ENCODE measurements around the gene CCDC127.
"Not testable (repeated sequence)": the region's sequence is repeated elsewhere in the genome, so short reads cannot be mapped to it uniquely, and the experiment has no call there.

CCDC127 gene

DNA sequence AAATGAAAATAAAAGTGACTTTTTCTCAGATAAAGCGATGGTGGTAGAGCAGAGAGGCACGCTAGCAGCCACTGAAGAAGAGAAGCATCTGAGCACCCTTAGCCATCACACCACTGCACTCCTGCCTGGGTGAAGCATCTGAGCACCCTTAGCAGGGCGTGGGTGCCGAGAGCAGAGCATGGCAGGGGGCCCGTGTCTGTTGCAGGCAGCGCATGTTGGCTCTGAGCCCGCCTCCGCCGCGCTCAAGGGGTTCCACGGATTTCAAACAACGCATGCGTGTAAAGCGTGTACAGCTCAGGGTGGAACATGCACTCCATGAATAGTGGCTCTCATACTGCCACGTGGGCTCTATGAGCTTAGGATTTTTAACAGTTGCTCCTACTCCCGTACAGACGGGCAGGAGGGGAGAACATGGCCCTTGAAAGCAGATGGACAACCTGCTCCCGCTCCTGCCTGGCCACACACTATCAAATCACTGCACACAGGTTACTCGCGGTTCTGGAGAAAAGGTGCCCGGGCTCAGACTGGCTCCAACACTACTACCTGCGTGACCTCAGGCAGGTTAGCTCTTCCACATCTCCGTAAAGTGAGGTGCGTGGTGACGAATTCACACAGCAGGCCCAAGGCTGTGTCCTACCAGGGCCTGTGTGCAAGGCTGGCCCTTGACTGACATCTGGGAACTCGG is 14.6 kb downstream of the CCDC127 start:
- no peak for DNase-seq

DNA sequence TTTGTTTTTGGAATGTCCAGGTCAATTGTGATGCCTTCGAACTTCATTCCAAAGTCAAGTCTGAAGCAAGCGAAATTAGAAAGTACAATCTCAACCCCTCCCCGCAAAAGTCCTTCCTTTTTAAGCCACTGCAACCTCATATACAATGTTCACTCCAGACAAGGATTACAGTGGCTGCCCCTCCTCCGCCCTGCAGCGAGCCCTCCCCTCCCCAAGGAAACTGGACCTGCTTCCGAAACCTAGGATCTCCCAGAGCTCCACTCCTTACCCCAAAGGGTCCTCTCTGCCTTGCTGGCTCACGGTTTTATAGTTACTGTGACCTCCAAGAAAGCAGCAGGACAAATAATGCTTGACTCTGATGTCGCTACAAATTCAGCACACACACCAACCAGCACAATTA is 16.3 kb downstream of the CCDC127 start:
- DNase-seq, result no peak

DNA sequence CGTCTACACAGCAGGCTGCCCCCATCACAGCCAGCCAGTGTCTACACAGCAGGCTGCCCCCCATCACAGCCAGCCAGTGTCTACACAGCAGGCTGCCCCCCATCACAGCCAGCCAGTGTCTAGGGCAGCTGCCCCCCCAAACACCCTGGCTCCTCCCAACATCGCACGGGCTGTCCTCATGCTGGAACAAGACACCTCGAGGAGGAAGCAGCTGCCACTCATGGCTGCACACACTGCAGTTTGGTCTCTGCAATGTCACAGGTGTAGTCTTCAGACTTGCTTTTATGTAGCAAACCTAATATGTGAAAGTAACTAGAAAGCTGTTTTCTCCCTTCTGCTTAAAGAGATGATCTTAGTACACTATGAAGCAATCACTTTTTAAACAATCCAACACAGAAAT is 17.0 kb downstream of the CCDC127 start:
- no peak for DNase-seq

DNA sequence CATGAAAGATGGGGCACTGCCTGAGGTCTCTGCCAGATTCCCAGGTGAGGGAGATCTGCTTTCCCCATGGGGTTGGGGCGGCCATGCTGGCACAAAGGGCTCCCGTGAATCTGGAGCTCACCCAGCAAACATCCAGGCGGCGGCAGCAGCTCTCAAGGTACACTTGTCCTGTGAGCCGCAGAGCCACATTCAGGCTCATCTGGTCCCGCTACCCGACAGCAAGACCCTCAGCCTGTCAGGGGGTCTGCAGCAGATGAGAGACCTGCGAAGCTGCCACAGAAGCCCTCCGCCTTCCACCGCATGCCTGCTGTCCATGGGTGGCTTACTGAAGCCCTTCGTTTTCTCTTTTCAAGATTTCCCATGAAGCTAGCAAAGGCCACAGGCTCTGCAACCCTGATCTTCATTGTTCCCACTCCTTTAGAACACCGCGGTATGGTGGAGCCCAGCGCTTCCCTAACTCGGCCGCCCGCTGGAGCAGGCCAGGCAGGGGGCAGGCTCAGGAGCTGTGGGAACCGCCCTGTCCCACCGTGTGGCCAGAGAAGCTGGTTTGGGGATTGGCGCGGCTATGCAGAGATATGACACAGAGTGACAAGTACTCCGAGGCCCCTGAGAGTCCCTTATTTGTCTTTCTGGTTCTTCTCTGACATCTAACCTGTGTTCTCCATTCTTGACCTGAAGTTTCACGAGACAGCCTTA is 17.9 kb downstream of the CCDC127 start:
- no peak for DNase-seq

DNA sequence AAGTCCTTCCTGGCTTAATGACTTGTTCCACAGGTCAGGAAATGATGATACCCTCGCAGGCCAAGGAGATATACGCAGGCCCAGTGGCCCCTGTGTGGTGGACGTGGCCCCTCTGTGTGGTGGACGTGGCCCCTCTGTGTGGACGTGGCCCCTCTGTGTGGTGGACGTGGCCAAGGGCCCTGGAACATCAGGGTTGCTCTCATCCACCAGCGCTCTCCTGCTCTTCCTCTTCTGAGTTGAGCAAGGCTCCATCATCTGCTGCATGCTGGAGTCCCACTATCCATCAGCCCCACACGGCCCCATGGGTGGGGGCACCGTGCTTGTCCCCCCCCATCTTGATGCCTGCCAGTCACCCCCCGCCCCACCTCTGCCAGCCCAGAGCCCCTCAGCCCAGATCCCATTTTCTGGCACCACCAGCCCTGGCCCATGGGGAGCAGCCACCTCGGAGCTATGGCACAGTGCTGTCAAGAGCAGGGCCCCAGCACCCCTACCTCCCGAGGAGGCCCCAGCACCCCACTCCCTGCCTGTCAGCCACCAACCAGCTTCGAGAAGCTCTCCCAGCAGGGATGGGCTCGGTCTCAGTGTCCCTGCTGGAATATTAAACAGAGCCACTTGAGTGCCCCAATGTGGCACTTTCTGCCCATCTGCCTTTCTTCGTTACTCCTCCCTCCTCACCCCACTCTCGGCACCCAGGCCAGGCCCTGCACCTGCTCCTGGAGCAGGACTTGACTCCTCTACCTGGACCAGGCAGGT is 18.6 kb downstream of the CCDC127 start:
- no peak for DNase-seq

DNA sequence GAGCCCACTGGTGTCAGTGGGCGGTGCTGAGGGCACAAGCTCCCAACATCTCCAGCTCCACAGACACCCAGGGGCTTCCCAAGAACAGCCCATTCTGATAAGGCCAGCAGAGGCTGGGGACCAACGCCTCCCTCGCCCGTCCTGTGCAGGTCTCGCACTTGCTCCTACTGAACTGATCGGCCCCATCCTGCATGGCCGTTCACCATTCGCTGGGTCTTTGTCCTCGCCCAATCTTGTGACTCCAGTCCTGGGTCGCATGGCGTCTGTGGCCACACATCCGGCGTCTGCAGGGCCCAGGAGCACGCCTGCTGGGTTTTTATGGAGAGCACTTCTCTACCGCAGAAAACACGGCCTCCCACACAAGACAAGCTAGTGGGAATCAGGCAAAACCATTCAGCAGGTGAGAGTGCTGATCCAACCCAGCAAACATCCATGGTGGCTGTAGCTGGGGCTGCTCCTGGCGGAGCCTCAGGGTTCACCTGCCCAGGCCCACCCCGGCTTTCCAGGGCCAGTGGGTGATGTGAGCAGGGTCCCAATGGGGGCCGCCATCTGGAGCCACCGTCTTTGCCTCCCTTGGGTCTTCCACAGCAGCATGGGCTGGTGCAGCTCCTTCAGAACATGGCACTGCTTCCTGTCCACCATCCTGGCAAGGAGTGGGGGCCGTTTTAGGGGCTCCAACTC is 19.3 kb downstream of the CCDC127 start:
- DNase-seq, result no peak

DNA sequence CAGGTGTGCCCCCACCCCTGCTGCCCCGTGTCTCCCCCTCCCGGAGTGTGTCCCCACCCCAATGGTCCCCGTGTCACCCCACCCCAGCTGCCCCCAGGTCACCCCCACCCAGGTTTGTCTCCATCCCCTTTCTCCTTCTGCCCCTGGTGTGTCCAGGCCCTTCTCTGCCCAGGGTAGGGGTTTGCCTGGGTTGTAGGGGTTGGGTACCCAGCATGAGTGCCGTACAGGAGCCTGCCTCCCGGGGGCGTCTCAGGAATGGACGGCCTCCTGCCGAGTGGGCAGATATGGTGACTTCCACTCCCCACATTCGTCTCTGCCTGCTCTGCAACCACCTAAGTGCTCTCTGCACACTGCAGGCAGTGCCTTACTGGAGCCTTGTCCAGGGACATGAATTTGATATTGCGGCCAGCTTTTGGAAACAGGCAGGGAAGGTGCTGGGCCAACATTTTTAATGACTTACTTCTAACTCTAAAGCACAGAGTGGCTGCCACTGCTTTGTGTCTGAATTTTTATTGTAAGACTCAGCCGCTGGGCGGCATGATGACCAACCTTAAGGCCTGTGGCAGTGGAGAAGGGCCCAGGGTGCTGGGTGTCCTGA is 20.0 kb downstream of the CCDC127 start:
- DNase-seq, result no peak

DNA sequence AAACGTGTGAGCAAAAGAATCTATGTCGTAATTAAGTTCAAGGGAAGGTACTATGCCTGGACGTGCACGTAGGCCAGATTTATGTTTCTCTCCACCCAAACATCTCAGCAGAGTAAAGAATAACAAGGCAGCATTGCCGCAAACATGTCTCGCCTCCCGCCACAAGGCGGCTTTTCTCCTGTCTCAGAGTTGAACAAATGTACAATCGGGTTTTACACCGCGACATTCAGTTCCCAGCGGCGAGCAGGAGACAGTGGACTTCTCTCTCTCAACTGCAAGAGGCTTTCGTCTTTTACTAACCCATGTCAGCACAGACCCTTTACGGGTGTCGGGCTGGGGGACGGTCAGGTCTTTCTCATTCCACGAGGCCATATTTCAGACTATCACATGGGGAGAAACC is 20.9 kb downstream of the CCDC127 start:
- DNase-seq, result not testable (repeated sequence)

DNA sequence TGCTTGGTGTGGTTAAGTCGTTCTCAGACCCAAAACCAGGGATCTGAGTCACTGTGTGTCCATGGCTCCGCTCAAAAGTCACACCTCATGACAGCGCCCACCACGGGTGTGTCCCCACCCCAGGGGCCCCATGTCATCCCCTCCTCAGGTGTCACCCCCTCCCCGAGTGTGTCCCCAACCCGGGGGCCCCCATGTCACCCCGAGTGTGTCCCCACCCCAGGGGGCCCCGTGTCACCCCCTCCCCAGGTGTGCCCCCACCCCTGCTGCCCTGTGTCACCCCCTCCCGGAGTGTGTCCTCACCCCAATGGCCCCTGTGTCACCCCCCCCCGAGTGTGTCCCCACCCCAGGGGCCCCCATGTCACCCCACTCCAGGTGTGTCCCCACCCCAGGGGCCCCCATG is 21.6 kb downstream of the CCDC127 start:
- no peak for DNase-seq

DNA sequence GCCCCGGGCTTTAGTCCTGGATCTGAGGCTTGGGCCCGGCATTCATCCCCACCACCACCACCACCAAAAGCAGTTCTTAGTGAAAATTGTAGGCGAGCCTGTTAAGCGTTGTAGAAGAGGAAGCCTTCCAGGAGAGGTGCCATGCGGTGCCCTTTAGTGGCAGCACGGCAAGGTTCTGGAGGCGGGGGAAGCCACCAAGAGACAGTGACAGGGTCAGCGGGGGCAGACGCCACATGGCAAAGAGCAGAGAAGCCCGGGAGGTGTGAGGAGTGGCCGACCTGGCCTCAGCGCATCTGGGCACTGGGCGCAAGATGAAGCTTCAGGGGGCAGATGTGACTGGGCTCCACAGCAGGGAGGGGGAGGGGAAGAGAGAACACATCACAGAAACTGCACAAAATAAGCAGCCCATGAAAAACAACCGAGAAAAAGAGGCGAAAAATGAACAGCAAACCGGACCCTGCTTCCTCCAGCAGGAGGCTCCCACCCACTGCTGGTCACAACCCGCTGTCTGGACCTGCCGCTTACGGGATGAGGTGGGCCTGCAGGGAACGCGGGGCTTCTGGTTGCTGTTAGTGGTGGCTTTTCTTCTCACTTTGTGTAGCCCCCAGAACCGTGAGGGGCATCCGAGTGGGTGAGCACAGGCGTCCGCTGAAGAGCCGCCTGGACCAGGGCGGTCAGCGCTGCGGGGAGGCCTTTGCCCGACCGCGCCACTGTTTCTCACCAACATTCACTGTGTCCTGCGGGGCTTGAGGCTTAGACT is 22.4 kb downstream of the CCDC127 start:
- peak; percentile 13 for DNase-seq

DNA sequence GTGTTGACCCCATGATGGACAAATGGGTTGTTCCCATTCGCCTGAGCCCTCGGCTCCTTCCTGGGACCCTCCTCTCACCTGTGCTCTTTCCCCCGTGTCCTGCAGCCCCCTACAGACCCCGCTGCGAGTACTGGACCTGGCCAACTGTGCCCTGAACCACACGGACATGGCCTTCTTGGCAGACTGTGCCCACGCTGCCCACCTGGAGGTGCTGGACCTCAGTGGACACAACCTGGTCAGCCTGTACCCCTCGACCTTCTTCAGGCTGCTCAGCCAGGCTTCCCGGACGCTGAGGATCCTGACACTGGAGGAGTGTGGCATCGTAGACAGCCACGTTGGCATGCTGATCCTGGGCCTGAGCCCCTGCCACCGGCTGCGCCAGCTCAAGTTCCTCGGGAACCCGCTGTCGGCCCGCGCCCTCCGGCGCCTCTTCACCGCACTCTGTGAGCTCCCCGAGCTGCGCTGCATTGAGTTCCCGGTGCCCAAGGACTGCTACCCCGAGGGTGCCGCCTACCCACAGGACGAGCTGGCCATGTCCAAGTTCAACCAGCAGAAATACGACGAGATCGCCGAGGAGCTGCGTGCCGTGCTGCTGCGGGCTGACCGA is 23.2 kb downstream of the CCDC127 start:
- peak; percentile 11 for DNase-seq

DNA sequence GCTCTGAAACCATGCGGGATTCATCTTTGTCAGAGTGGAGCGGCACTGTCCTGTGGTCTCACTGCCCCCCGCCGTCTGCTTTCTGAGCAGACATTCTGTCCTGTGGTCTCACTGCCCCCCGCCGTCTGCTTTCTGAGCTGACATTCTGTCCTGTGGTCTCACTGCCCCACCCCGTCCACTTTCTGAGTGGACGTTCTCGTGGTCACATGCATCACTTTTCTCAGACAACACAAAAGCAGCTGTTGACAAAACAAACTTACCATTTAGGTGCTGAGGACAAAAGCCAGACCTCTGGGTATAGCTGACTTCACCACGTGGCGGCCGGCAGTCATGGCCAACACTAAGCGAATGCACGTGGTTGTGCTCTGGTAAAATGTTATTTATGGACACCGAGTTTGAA is 23.9 kb downstream of the CCDC127 start:
- DNase-seq, result peak; percentile 10

DNA sequence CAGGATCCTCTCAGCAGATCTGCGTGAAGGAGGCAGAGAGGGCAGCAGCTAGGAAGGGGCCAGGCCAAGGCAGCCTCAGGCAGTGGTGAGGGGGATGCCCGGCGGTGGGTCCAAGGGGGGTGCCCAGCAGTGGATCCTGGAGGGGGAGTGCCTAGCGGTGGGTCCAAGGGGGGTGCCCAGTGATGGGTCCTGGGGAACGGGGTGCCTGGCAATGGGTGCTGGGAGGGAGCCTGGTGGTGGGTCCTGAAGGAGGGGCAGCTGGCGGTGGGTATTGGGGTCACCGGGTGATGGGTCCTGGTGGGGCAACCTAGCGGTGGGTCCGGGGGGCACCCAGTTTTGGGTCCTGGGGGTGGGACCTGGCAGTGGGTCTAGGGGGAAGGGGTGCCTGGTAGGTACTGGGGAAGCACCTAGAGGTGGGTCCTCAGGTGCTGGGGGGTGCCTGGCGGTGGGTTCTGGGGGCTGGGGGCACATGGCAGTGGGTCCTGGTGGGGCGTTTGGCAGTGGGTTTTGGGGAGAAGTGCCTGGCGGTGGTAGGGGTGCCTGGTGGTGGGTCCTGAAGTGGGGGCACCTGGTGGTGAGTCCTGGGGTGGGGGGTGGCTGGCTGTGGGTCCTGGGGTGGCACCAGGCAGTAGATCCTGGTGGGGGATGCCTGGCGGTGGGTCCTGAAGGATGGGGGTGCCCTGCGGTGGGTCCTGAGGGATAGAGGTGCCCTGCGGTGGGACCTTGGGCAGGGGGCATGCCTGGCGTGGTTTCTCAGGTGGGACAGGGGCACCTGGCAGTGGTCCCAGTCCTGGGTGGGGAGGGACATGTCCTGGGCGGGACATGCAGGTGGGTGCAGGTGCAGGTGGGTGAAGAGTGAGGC is 24.8 kb downstream of the CCDC127 start:
- no peak for DNase-seq

DNA sequence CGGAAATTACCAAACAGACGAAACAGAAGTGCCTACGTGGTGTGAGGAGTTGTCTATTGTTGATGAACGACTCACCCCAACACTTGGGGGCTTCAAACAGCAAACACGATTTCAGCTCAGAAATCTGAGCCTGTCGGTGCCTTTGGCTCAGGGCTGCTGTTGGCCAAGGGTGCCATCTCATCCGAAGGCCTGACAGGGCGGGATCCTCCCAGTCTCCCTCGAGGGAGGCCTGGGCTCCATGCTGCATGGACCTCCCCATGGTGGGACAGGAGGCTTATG is 25.3 kb downstream of the CCDC127 start:
- DNase-seq, result no peak

DNA sequence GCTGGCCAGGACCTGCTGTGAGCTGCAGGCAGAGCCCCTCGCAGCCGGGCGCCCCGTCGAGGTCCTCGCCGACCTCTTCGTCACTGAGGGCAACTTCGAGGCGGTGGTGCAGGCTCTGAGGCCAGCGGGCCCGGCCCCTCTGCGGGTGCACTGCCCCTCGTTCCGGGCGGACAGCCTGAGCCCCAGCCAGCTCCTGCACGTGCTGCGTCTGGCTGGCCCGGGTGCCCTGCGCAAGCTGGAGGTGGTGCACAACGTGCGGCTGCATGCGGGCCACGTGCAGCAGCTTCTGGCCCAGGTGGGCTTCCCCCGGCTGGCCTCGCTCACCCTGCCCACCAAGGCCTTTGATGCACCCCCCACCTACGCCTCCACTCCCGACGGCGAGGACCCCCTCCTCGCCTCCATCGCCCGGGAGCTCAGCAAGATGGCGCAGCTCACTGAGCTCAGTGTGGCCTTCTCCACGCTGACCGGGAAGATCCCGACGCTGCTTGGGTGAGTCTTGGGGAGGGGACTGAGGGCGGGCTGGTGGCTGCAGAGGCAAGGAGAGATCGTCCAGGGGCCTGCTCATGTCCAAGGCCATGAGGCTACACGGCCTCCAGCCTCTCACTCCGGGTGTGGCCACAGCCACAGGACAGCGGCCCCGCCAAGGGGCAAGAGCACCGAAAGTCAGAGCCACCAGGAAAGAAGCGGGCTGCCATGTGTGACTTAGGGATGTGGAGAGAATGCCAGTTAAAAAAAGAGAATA is 25.8 kb downstream of the CCDC127 start:
- DNase-seq, result no peak

DNA sequence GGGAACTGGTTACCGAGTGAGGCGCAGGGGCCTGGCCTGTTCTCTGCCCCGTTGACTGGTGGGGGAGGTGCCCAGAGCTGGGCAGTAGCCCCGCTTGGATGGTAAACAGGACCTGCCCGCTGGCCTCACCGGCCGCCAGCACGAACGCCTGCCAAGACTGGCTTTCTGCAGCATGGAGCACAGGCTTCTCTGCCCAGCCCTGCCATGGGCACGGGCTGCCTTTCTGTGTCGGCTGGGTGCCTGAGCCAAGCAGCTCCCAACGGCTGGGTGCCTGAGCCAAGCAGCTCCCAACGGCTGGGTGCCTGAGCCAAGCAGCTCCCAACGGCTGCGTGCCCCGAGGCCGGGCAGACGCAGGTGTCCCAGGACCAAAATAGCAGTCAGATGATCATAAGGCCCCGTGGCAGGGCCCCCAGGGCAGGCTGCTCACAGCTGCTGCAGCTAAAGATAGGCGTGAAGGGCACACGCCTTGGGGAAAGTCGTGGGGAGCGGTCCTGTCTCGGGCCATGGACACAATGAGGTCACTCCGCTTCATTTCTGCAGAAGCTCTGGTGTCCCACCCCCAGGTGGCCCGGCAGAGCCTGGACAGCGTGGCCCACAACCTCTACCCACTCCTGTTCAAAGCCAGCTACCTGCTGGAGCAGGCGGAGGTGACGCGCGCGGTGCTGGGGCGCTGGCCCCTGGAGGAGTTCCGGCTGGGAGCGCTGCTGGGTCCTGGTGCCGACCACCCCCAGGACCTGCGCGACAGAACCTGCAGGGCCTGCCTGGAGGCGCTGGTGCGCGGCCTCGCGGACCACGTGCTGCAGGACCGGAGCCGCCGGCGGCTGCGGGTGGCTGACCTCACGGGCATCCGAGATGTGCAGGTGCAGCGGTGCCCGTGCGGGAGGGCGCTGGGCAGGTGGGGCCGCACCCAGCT is 26.7 kb downstream of the CCDC127 start, which contains the start of gene LRRC14B:
Gene LRRC14B (plus strand): TSS at position 460 of the 913 bp plus-strand sequence. CDS start 44 bp downstream, at position 504.
- peak; percentile 78 for DNase-seq

DNA sequence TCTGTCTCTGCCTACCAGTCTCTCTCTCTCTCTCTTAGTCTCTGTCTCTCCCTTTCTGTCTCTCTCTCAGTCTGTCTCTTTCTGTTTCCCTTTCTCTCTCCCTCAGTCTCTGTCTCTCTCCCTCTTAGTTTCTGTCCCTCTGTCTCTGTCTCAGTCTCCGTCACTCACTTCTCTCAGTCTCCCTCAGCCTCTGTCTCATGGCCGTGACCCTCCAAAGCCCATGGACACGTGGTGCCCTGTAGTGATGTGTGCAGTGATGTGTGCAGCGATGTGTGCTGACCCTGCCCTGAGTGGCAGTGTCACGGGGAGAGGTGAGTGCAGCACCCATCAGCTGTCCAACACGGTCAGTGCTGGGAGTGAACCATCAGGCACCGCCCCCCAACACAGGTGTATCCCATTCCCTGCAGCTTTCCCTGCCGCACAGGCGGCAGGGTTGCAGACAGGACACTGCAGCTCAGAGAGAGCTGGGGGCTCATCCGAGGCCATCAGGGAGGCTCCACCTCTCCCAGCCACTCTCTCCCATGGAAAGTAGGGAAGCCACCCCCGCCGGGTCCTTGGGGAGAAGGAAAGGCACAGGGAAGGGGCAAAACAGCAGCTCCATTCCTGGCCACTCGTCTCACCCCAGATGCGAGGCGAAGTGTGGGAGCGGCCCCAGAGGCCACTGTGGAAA is 27.5 kb downstream of the CCDC127 start:
- no peak for DNase-seq

DNA sequence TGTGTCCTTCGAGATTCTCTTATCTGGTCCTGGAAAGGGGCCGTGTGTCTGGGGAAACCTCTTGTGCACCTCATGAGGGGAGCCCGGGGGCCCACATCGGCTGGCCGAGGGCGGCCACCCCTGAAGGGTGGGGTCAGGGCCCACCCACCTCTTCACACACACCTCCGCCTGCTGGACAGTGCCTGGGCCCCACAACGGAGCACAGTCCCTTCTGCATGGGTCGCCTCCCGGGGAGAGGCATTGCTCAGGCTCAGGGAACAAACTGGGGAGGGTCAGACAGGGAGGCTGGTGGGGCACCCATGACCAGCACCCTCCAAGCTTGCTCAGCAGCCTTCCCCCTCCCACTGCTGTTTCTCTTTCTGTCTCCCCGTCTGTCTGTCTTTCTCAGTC is 28.0 kb downstream of the CCDC127 start:
- no peak for DNase-seq
